Measurements from ENCODE around the gene DNAH10. TPM values are rescaled to one million over a fixed set of nuclear protein-coding genes. Genes with fewer than 3 reads are reported as not detected.

Gene DNAH10
- total and polyA plus RNA-seq, 2 donors from 2014 or later, result 0.24 to 0.28 TPM

DNA sequence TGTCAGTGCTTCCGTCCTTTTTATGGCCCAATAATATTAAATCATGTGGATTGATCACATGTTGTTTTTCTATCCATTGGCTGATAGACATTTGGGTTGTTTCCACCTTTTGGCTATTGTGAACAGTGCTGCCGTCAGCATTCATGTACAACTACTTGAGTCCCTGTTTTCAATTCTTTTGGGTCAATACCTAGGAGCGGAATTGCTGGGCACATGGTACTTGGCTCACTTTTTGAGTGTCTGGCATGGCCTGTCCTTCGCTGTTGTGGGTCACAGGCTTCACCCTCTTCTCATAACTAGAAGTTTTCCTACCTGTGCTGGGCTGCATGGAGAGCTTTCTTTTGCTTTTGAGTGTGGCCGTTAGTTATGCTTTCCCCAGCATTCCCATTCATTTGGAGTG, 72.7 kb downstream of the DNAH10 start:
- TF ChIP-seq, protein P1, sequence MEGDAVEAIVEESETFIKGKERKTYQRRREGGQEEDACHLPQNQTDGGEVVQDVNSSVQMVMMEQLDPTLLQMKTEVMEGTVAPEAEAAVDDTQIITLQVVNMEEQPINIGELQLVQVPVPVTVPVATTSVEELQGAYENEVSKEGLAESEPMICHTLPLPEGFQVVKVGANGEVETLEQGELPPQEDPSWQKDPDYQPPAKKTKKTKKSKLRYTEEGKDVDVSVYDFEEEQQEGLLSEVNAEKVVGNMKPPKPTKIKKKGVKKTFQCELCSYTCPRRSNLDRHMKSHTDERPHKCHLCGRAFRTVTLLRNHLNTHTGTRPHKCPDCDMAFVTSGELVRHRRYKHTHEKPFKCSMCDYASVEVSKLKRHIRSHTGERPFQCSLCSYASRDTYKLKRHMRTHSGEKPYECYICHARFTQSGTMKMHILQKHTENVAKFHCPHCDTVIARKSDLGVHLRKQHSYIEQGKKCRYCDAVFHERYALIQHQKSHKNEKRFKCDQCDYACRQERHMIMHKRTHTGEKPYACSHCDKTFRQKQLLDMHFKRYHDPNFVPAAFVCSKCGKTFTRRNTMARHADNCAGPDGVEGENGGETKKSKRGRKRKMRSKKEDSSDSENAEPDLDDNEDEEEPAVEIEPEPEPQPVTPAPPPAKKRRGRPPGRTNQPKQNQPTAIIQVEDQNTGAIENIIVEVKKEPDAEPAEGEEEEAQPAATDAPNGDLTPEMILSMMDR (IDR thresholded peaks at IDR 0.05; ENCODE audit: borderline replicate concordance, extremely low read depth, insufficient read depth), result no peak
- intact Hi-C loops (cut with DNase I), result no loop called here
- DNase-seq (no peak), FAIRE-seq (no peak)
- H3K4me1 ChIP-seq (ENCODE audit: control insufficient read depth in 2 of 3, insufficient read depth in 2 of 3, low read depth in 1 of 3, low read length in 3 of 3), result no peaks in the 10 kb centered on the region
- no peak overlapping the region for H3K4me3 ChIP-seq (ENCODE audit: low read length in 3 of 3)
- no peak overlapping the region for H3K9ac ChIP-seq (ENCODE audit: low read length in 3 of 3)
- H3K27me3 ChIP-seq (ENCODE audit: control insufficient read depth, insufficient read depth, low read length), result no peaks in the 10 kb centered on the region
- peaks cover 0 to 3% (median 0%) of the 10 kb centered on the region in 3 donors for H3K36me3 ChIP-seq (ENCODE audit: control insufficient read depth in 2 of 3, insufficient read depth in 3 of 3, low read length in 3 of 3)
- peaks cover 0 to 7% (median 1%) of the 10 kb centered on the region in 3 donors for H3K9me3 ChIP-seq (ENCODE audit: control insufficient read depth in 2 of 3, insufficient read depth in 1 of 3, low read length in 3 of 3)
- no peak overlapping the region for H3K27ac ChIP-seq (ENCODE audit: low read depth in 2 of 2, low read length in 2 of 2)

DNA sequence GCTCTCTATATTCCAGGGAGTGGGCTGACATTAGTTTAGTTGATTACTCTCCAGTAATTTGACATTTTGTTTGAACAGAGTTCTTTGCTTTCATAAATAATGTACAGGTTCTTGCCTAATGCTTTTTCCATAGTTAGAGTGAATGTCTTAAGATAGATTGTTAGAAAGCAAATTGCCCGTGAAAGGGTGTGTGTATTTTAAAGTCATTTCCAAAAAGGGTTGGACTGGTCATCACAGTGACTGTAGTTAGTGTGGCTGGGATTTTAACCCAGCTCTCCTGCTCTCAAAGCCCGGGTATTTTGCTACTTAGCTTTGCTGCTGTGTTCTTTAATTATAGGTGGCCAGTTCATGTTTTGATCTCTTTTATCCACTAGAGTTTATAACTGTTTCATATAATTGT, 74.2 kb downstream of the DNAH10 start:
- no peaks in the 10 kb centered on the region for H3K4me1 ChIP-seq (ENCODE audit: control insufficient read depth in 2 of 3, insufficient read depth in 2 of 3, low read depth in 1 of 3, low read length in 3 of 3)
- H3K36me3 ChIP-seq (ENCODE audit: control insufficient read depth in 2 of 3, insufficient read depth in 3 of 3, low read length in 3 of 3), result peaks cover 0 to 3% (median 0%) of the 10 kb centered on the region in 3 donors
- FAIRE-seq (no peak), DNase-seq (no peak)
- intact Hi-C loops (cut with DNase I), result no loop called here
- no peak overlapping the region for H3K27ac ChIP-seq (ENCODE audit: low read depth in 2 of 2, low read length in 2 of 2)
- H3K4me3 ChIP-seq (ENCODE audit: low read length in 3 of 3), result no peak overlapping the region
- no peaks in the 10 kb centered on the region for H3K27me3 ChIP-seq (ENCODE audit: control insufficient read depth, insufficient read depth, low read length)
- peaks cover 0 to 7% (median 1%) of the 10 kb centered on the region in 3 donors for H3K9me3 ChIP-seq (ENCODE audit: control insufficient read depth in 2 of 3, insufficient read depth in 1 of 3, low read length in 3 of 3)
- no peak overlapping the region for H3K9ac ChIP-seq (ENCODE audit: low read length in 3 of 3)
- TF ChIP-seq, protein P1 (IDR thresholded peaks at IDR 0.05; ENCODE audit: borderline replicate concordance, extremely low read depth, insufficient read depth), result no peak

DNA sequence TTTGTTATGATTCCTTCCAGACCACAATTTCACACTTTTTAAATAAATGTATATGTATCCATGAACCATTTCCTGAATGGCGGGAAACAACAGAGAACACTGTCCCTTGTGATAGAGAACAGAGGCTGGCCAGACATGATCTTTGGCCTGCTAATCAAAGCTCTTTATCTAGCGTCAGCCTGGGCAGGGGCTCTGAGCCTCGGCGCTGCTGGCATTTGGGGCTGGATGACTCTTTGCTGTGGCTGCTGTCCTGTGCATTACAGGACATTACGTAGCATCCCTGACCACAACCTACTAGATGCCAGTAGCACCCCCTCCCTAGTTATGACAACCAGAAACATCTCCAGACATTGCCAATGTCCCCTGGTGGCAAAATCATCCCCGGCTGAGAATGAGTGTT, 77.7 kb downstream of the DNAH10 start:
- Histone ChIP-seq H3K27me3 (ENCODE audit: control insufficient read depth, insufficient read depth, low read length) (no peaks in the 10 kb centered on the region), H3K4me3 (ENCODE audit: low read length in 3 of 3) (no peak overlapping the region), H3K9ac (ENCODE audit: low read length in 3 of 3) (no peak overlapping the region), H3K36me3 (ENCODE audit: control insufficient read depth in 2 of 3, insufficient read depth in 3 of 3, low read length in 3 of 3) (no peaks in the 10 kb centered on the region), H3K4me1 (ENCODE audit: control insufficient read depth in 2 of 3, insufficient read depth in 2 of 3, low read depth in 1 of 3, low read length in 3 of 3) (no peaks in the 10 kb centered on the region), H3K9me3 (ENCODE audit: control insufficient read depth in 2 of 3, insufficient read depth in 1 of 3, low read length in 3 of 3) (peaks cover 0 to 5% (median 0%) of the 10 kb centered on the region in 3 donors), H3K27ac (ENCODE audit: low read depth in 2 of 2, low read length in 2 of 2) (no peak overlapping the region)
- intact Hi-C loops (cut with DNase I), result no loop called here
- FAIRE-seq, result no peak
- DNase-seq, result peak in 1 of 5 donors; percentile 45
- TF ChIP-seq, protein P1 (IDR thresholded peaks at IDR 0.05; ENCODE audit: borderline replicate concordance, extremely low read depth, insufficient read depth), result no peak
